OCI-LY7 (cell line): Measurements from ENCODE around the gene PRR23B. TPM values are rescaled to one million over a fixed set of nuclear protein-coding genes. Genes with fewer than 3 reads are reported as not detected.

Experiments used
- BruUV-seq: library from RNA; stranded (reverse); fragments of 400-500 nt; replicated peaks from 2 replicates; lab custom pipeline; 2021; lab: Mats Ljungman, UMichigan
- CTCF ChIA-PET: fragments of 300-600 bp; sonication (Branson Sonifier 250); formaldehyde crosslinking; loops from one replicate; lab custom pipeline; 2022; ENCODE audit warnings: antibody characterized with exemption; ENCODE audit not compliant: unreplicated experiment; lab: Charles Lee
- POLR2A ChIA-PET: fragments of 300-600 bp; sonication (Branson Sonifier 250); formaldehyde crosslinking; loops from one replicate; lab custom pipeline; 2022; ENCODE audit warnings: antibody characterized with exemption; lab: Charles Lee
- DNase-seq: peaks from one replicate; pipeline ENCODE4 v3.0.0-alpha.2; 2015; ENCODE audit warnings: low spot score
- H2AFZ ChIP-seq: fragments of 200-600 bp; sonication (generic), shearing (Covaris generic); 2 replicates; pipeline ENCODE4 v1.6.1; 2014; ENCODE audit warnings: mild to moderate bottlenecking, antibody characterized with exemption, low read length, moderate library complexity
- H3K27ac ChIP-seq: fragments of 200-600 bp; sonication (generic); 2 replicates; pipeline ENCODE4 v1.5.1; 2014; ENCODE audit warnings: mixed run types, low read depth, mild to moderate bottlenecking, moderate library complexity, low read length, inconsistent platforms; ENCODE audit not compliant: poor library complexity, severe bottlenecking
- H3K36me3 ChIP-seq: fragments of 200-600 bp; sonication (generic); 2 replicates; pipeline ENCODE4 v1.6.1; 2014; ENCODE audit warnings: mild to moderate bottlenecking, antibody characterized with exemption, low read length, moderate library complexity, mixed read lengths; ENCODE audit not compliant: insufficient read depth
- H3K4me1 ChIP-seq: fragments of 200-600 bp; sonication (generic); 2 replicates; pipeline ENCODE4 v1.5.1; 2014; ENCODE audit warnings: mild to moderate bottlenecking, low read length; ENCODE audit not compliant: insufficient read depth, poor library complexity, severe bottlenecking
- H3K4me2 ChIP-seq: fragments of 200-600 bp; sonication (generic); 2 replicates; pipeline ENCODE4 v1.6.1; 2014; ENCODE audit warnings: mild to moderate bottlenecking, low read length
- H3K4me3 ChIP-seq: fragments of 200-600 bp; sonication (generic); 2 replicates; pipeline ENCODE4 v1.5.1; 2014; ENCODE audit warnings: mild to moderate bottlenecking, low read depth, low read length; ENCODE audit not compliant: poor library complexity, severe bottlenecking
- H3K79me2 ChIP-seq: fragments of 200-600 bp; sonication (generic); 2 replicates; pipeline ENCODE4 v1.6.1; 2016; ENCODE audit warnings: low read depth, mild to moderate bottlenecking, low read length, moderate library complexity, mixed read lengths; ENCODE audit not compliant: insufficient read depth
- H3K9me2 ChIP-seq: fragments of 200-600 bp; sonication (generic); 2 replicates; pipeline ENCODE4 v1.6.1; 2016; ENCODE audit warnings: mild to moderate bottlenecking, low read length, mixed read lengths; ENCODE audit not compliant: insufficient read depth
- H3K9me3 ChIP-seq: fragments of 200-600 bp; sonication (generic); 2 replicates; pipeline ENCODE4 v1.6.1; 2014; ENCODE audit warnings: mild to moderate bottlenecking, mixed run types, low read length, mixed read lengths
- H4K20me1 ChIP-seq: fragments of 200-600 bp; sonication (generic); 2 replicates; pipeline ENCODE4 v1.6.1; 2014; ENCODE audit warnings: mild to moderate bottlenecking, antibody characterized with exemption, low read length, moderate library complexity, mixed read lengths; ENCODE audit not compliant: insufficient read depth
- CTCF ChIP-seq: fragments of 200-600 bp; sonication (generic); conservative IDR thresholded peaks from 2 replicates; pipeline ENCODE4 v1.5.1; 2014; ENCODE audit warnings: mild to moderate bottlenecking, antibody characterized with exemption, low read length, moderate library complexity, mixed read lengths
- EZH2phosphoT487 ChIP-seq: fragments of 200-600 bp; sonication (generic); IDR thresholded peaks from 2 replicates; pipeline ENCODE4 v1.6.1; 2018; ENCODE audit warnings: low read depth, borderline replicate concordance, mild to moderate bottlenecking, mixed run types, antibody characterized with exemption, low read length, moderate library complexity, mixed read lengths
- intact Hi-C: fragments of 100-400 bp; cut with micrococcal nuclease; formaldehyde crosslinking; loops from one replicate; pipeline ENCODE4 v1.10.0; 2022; ENCODE audit not compliant: unreplicated experiment
- total RNA-seq, 2 experiments: library from RNA; depleted of rRNA in 1 of 2; stranded (reverse); fragments of >200 nt in 1 of 2; shearing (Covaris generic) in 1 of 2; gene quantifications; 2 replicates each; pipeline ENCODE4 v1.2.3, GENCODE V29; 2014 to 2022

The PRR23B gene
- total RNA-seq, 2 experiments from 2014 or later = not detected

GRCh38 chr3:139043554-139044365, 23.0 kb upstream of the PRR23B start:
- Histone ChIP-seq H3K4me2 (no peak overlapping the region), H3K9me2 (no peaks in the 10 kb centered on the region), H3K9me3 (no peaks in the 10 kb centered on the region), H3K4me1 (no peaks in the 10 kb centered on the region), H3K79me2 (no peaks in the 10 kb centered on the region), H3K36me3 (no peaks in the 10 kb centered on the region), H3K4me3 (no peak overlapping the region), H2AFZ (no peak overlapping the region), H3K27ac (no peak overlapping the region), H4K20me1 (no peaks in the 10 kb centered on the region)
- no peak for DNase-seq
- CTCF ChIA-PET = no interaction called here
- POLR2A ChIA-PET = no interaction called here
- intact Hi-C loops = no loop called here
- no peak for TF ChIP-seq EZH2phosphoT487
- no peak for TF ChIP-seq CTCF
- BruUV-seq = no TSS peak

- intact Hi-C loops = no loop called here
- Histone ChIP-seq H3K9me3 (no peaks in the 10 kb centered on the region), H3K79me2 (no peaks in the 10 kb centered on the region), H3K4me2 (no peak overlapping the region), H3K4me3 (no peak overlapping the region), H4K20me1 (no peaks in the 10 kb centered on the region), H3K9me2 (no peaks in the 10 kb centered on the region), H3K4me1 (no peaks in the 10 kb centered on the region), H3K36me3 (no peaks in the 10 kb centered on the region), H2AFZ (no peak overlapping the region), H3K27ac (no peak overlapping the region)
- TF ChIP-seq EZH2phosphoT487 (no peak), CTCF (no peak)
- ChIA-PET CTCF (no interaction called here), POLR2A (no interaction called here)
- BruUV-seq = no TSS peak
- no peak for DNase-seq
Observed at GRCh38 chr3:139037478-139037877, 16.8 kb upstream of the PRR23B start.
